HepG2 (cell line): ENCODE results near the gene KIF5B. TPM values are rescaled to one million over a fixed set of nuclear protein-coding genes. Genes with fewer than 3 reads are reported as not detected.

Experiments used
- ATAC-seq: fragments of 200-7000 bp; cut with Tn5 transposase; 3 replicates; pipeline ENCODE4 v1.9.1; 2020; ENCODE audit warnings: mild to moderate bottlenecking, moderate library complexity
- BruUV-seq: library from RNA; stranded (reverse); fragments of 400-500 nt; replicated peaks from 2 replicates; lab custom pipeline; 2021; lab: Mats Ljungman, UMichigan
- CTCF ChIA-PET: fragments of 300-600 bp; formaldehyde crosslinking; extraction: SDS; loops from one replicate; lab custom pipeline; 2021; ENCODE audit warnings: low total read pairs, inconsistent platforms, low intra/inter-chr PET ratio; lab: Yijun Ruan, JAX
- POLR2A ChIA-PET: fragments of 350-600 bp; sonication (Branson Sonifier 250); formaldehyde crosslinking; loops from one replicate; lab custom pipeline; 2020; ENCODE audit warnings: antibody characterized with exemption, inconsistent platforms; lab: Yijun Ruan, JAX
- DNase-seq: peaks from one replicate; pipeline ENCODE4 v3.0.0-alpha.2; 2015; ENCODE audit warnings: low spot score
- FAIRE-seq: peaks from 3 replicates; lab custom pipeline; 2011; peaks lifted over from hg19 to GRCh38; lab: Jason Lieb, UNC
- H2AFZ ChIP-seq: one replicate; pipeline ENCODE4 v1.6.1; 2011; ENCODE audit warnings: low read length, inconsistent platforms
- H3K27ac ChIP-seq: fragments of 300-600 bp; 3 replicates; pipeline ENCODE4 v1.8.0; 2011; ENCODE audit warnings: mixed run types, mild to moderate bottlenecking, mixed read lengths, low read length, inconsistent platforms; ENCODE audit not compliant: insufficient read depth; ENCODE audit errors: extremely low read length
- H3K27me3 ChIP-seq, 2 experiments: fragments of 200-600 bp in 1 of 2; 2 replicates in 1 of 2; 3 replicates in 1 of 2; pipeline versions ENCODE4 v1.6.0 to v1.8.0; 2011; ENCODE audit warnings: low read length in 2 of 2, mild to moderate bottlenecking in 2 of 2, moderate library complexity in 2 of 2, inconsistent platforms in 1 of 2; ENCODE audit not compliant: insufficient read depth in 2 of 2, control insufficient read depth in 1 of 2
- H3K36me3 ChIP-seq, 2 experiments: fragments of 200-600 bp in 1 of 2; replicated peaks in 1 of 2; 2 replicates in 1 of 2; 3 replicates in 1 of 2; pipeline versions ENCODE4 v1.5.1 to v1.8.0; 2011; ENCODE audit warnings: low read length in 2 of 2, inconsistent platforms in 1 of 2; ENCODE audit not compliant: insufficient read depth in 2 of 2, control insufficient read depth in 1 of 2
- H3K4me1 ChIP-seq: 2 replicates; pipeline ENCODE4 v1.5.1; 2012; ENCODE audit warnings: low read length, inconsistent platforms; ENCODE audit not compliant: insufficient read depth
- H3K4me2 ChIP-seq: 2 replicates; pipeline ENCODE4 v1.6.0; 2011; ENCODE audit warnings: low read depth, low read length, inconsistent platforms
- H3K4me3 ChIP-seq, 3 experiments: fragments of 200-600 bp in 1 of 3; sonication (generic), shearing (Covaris generic) in 1 of 3; replicated peaks in 1 of 3; 2 replicates each; pipeline ENCODE4 v1.5.1; 2011 to 2016; ENCODE audit warnings: low read length in 3 of 3, inconsistent platforms in 2 of 3, low read depth in 2 of 3, mild to moderate bottlenecking in 2 of 3, control low read depth in 1 of 3, mixed read lengths in 1 of 3; ENCODE audit not compliant: insufficient read depth in 1 of 3
- H3K79me2 ChIP-seq: one replicate; pipeline ENCODE4 v1.6.1; 2011; ENCODE audit warnings: low read length, inconsistent platforms; ENCODE audit not compliant: insufficient read depth
- H3K9ac ChIP-seq: 2 replicates; pipeline ENCODE4 v1.6.0; 2011; ENCODE audit warnings: mild to moderate bottlenecking, low read depth, low read length, inconsistent platforms; ENCODE audit not compliant: insufficient read depth
- H3K9me3 ChIP-seq: 2 replicates; pipeline ENCODE4 v1.5.1; 2012; ENCODE audit warnings: mild to moderate bottlenecking, low read length
- H4K20me1 ChIP-seq: 2 replicates; pipeline ENCODE4 v1.6.0; 2011; ENCODE audit warnings: inconsistent platforms, mild to moderate bottlenecking, low read length, moderate library complexity; ENCODE audit not compliant: insufficient read depth
- DNMT1 ChIP-seq: sonication (generic); formaldehyde crosslinking; IDR thresholded peaks from 2 replicates; pipeline ENCODE4 v1.5.1; 2020; ENCODE audit warnings: mild to moderate bottlenecking, missing genetic modification reagents
- MIER3 ChIP-seq: IDR thresholded peaks from 2 replicates; pipeline ENCODE4 v1.6.1; 2016; ENCODE audit warnings: missing compliant biosample characterization, borderline replicate concordance
- MXD4 ChIP-seq: IDR thresholded peaks from 2 replicates; pipeline ENCODE4 v1.6.1; 2016; ENCODE audit warnings: mild to moderate bottlenecking, missing biosample characterization, missing genetic modification reagents
- NPAS2 ChIP-seq: sonication (generic); formaldehyde crosslinking; IDR thresholded peaks from 2 replicates; pipeline ENCODE4 v1.8.0; 2022; ENCODE audit warnings: mild to moderate bottlenecking, missing genetic modification reagents, borderline replicate concordance
- PCBP2 ChIP-seq: fragments of 200-400 bp; formaldehyde crosslinking; optimal IDR thresholded peaks from 2 replicates; pipeline ENCODE3; 2018; ENCODE audit warnings: low read length, low read depth; ENCODE audit not compliant: poor library complexity, severe bottlenecking
- POLR2AphosphoS5 ChIP-seq: IDR thresholded peaks from 2 replicates; pipeline ENCODE4 v1.6.1; 2012; ENCODE audit warnings: low read depth, low read length
- PRMT3 ChIP-seq: sonication (generic); formaldehyde crosslinking; IDR thresholded peaks from 2 replicates; pipeline ENCODE4 v1.8.1; 2022; ENCODE audit warnings: low read depth, mild to moderate bottlenecking, moderate library complexity, missing genetic modification reagents, borderline replicate concordance
- RBM22 ChIP-seq: fragments of 200-400 bp; formaldehyde crosslinking; optimal IDR thresholded peaks from 2 replicates; pipeline ENCODE3; 2017; ENCODE audit warnings: mild to moderate bottlenecking, low read length, moderate library complexity
- SALL1 ChIP-seq: sonication (generic); formaldehyde crosslinking; IDR thresholded peaks from 2 replicates; pipeline ENCODE4 v1.8.0; 2022; ENCODE audit warnings: mild to moderate bottlenecking, missing genetic modification reagents
- TFDP1 ChIP-seq: IDR thresholded peaks from 2 replicates; pipeline ENCODE4 v1.6.1; 2016; ENCODE audit warnings: missing compliant biosample characterization, missing genetic modification reagents, borderline replicate concordance
- ZNF496 ChIP-seq: sonication (generic); formaldehyde crosslinking; IDR thresholded peaks from 2 replicates; pipeline ENCODE4 v1.8.1; 2023; ENCODE audit warnings: mild to moderate bottlenecking, moderate library complexity, missing genetic modification reagents; ENCODE audit not compliant: insufficient replicate concordance
- ZNF75D ChIP-seq: sonication (generic); formaldehyde crosslinking; IDR thresholded peaks from 2 replicates; pipeline ENCODE4 v1.8.1; 2023; ENCODE audit warnings: missing genetic modification reagents, mild to moderate bottlenecking, borderline replicate concordance
- WGBS: methylation state at CpG from one replicate; pipeline ENCODE4 v1.1.6; 2017; ENCODE audit warnings: low lambda C conversion rate; 5-methylcytosine and 5-hydroxymethylcytosine counted together
- in situ Hi-C: cut with HindIII; loops from 2 replicates; pipeline ENCODE4 v1.10.0; 2017; ENCODE audit warnings: low pct_unique_long_range_greater_than_20kb; ENCODE audit not compliant: extremely low pct_ligation_motif_present
- intact Hi-C: fragments of 100-400 bp; cut with micrococcal nuclease; formaldehyde crosslinking; loops from one replicate; pipeline ENCODE4 v1.10.0; 2022; ENCODE audit not compliant: unreplicated experiment
- polyA plus RNA-seq, 8 experiments: library from polyadenylated mRNA; depleted of rRNA in 3 of 8; stranded (reverse) in 7 of 8; unstranded in 1 of 8; fragments of >200 nt; fragmentation: Illumina TruSeq in 4 of 8; extraction: Trizol in 4 of 8; gene quantifications; 2 replicates each; pipeline versions ENCODE4 v1.2.1 to v1.2.3, GENCODE V29; 2011 to 2016; ENCODE audit warnings: low read depth in 4 of 8, missing spikeins in 1 of 8, mixed read lengths in 1 of 8; ENCODE audit not compliant: insufficient read depth in 1 of 8
- total RNA-seq, 5 experiments: library from RNA; depleted of rRNA; stranded (reverse); fragments of >200 nt; fragmentation: Illumina TruSeq; extraction: Trizol; gene quantifications; 2 replicates each; pipeline ENCODE4 v1.2.3, GENCODE V29; 2016; ENCODE audit warnings: low read depth in 1 of 5

KIF5B gene
- total and polyA plus RNA-seq, 2 of the 13 experiments (the other 11 are each of a cell fraction or from before 2014, with no cell fraction given) = 34.3 to 133 TPM

DNA sequence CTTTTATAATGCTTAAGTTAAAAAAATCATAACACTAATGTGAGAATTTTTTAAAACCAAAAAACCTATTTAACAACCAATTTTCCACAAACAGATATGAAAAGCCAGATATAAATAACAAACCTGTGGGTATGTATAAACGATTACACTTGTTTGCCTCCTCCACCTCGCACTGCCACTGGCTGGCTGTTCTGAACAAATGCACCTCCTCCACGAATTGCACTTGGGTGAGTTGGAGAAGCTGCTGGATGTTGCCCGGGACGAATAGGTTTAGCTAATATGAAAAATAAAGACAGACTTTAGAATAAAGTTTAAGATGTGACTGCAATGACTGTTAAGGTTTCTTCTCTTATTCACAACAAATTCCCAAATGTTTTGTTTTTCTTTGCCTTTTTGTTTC lies 40.8 kb downstream of the KIF5B start (continued):
- TF ChIP-seq NPAS2 = no peak
- no peak for TF ChIP-seq ZNF496 (CRISPR knock-in tag)
- TF ChIP-seq ZNF75D (CRISPR knock-in tag) = no peak
- TF ChIP-seq PRMT3 (CRISPR knock-in tag) = no peak
- no peak for TF ChIP-seq SALL1 (CRISPR knock-in tag)
- TF ChIP-seq MIER3 = no peak
- TF ChIP-seq PCBP2 = no peak
- TF ChIP-seq TFDP1 = no peak
- TF ChIP-seq, all 625 proteins: peak for 0

DNA sequence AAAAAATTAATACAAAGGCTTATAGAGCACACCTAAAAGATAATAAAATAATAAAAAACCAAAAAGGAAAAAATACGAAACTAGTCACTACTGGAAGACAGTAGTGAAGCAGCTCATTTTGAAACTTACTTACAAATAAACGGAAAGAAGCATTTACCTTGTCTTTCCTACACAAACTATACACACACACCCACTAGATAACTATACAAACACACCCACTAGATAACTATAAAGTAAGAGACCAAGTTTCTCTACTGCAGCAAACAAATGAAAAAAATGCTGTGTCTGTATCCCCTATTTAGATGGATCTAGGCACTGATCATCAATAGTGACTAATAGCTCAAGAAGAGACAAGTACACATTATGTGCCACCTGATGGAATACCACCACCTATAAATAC lies 49.2 kb downstream of the KIF5B start:
- ATAC-seq (no peak), DNase-seq (no peak), FAIRE-seq (no peak)
- no peak overlapping the region for H3K4me3 ChIP-seq
- H3K79me2 ChIP-seq = no peaks in the 10 kb centered on the region
- no peaks in the 10 kb centered on the region for H3K9me3 ChIP-seq
- H4K20me1 ChIP-seq = no peaks in the 10 kb centered on the region
- ChIA-PET POLR2A (interaction anchor here (0.6 kb wide), 1 partner anchor 81 kb away, joined by 3 read pairs; no protein-coding TSS in a partner anchor), CTCF (no interaction called here)
- no peak for TF ChIP-seq MXD4
- no peak for TF ChIP-seq DNMT1 (CRISPR knock-in tag)
- 0 out of 2 replicates have a peak, but pooled peaks have one; percentile 28 for TF ChIP-seq POLR2AphosphoS5
- peak; percentile 72 for TF ChIP-seq RBM22
- H3K4me1 ChIP-seq = 0 out of 2 replicates have a peak, but pooled peaks cover 9% of the 10 kb centered on the region
- intact Hi-C loops = loop anchor here (5.0 kb wide), 1 partner anchor 80 kb away; the partner anchor contains the start of gene ARHGAP12
- no peak overlapping the region for H2AFZ ChIP-seq
- in situ Hi-C loops = no loop called here
- H3K27me3 ChIP-seq = no peaks in the 10 kb centered on the region
- H3K27ac ChIP-seq = no peak overlapping the region
- no peak overlapping the region for H3K4me2 ChIP-seq
- 92% methylated on average over 2 of the region's 2 CpGs for WGBS
- H3K36me3 ChIP-seq = peaks cover 2 to 30% of the 10 kb centered on the region in 2 experiments; a peak in 3 of 5 replicates
- H3K9ac ChIP-seq = no peak overlapping the region
- no TSS peak for BruUV-seq
